ENCODE results near the gene LRRFIP1. TPM values are rescaled to one million over a fixed set of nuclear protein-coding genes. Genes with fewer than 3 reads are reported as not detected.

LRRFIP1 gene
- total RNA-seq, 1 experiment from 2014 or later, result 21.5 TPM

- no peak for DNase-seq (ENCODE audit: low spot score)
Observed at GRCh38 chr2:237616734-237617586, 10.4 kb upstream of the LRRFIP1 start.

- DNase-seq (ENCODE audit: low spot score), result no peak
Observed at GRCh38 chr2:237617587-237617982, 9.8 kb upstream of the LRRFIP1 start.

- DNase-seq (ENCODE audit: low spot score), result no peak
Observed at GRCh38 chr2:237618449-237618848, 8.9 kb upstream of the LRRFIP1 start.

GRCh38 chr2:237623428-237624403 is 3.7 kb upstream of the LRRFIP1 start:
- DNase-seq (ENCODE audit: low spot score), result no peak

GRCh38 chr2:237624565-237624964 is 2.8 kb upstream of the LRRFIP1 start:
- no peak for DNase-seq (ENCODE audit: low spot score)

GRCh38 chr2:237625216-237625705 is 2.1 kb upstream of the LRRFIP1 start:
- no peak for DNase-seq (ENCODE audit: low spot score)

GRCh38 chr2:237625777-237626176 is 1.6 kb upstream of the LRRFIP1 start:
- no peak for DNase-seq (ENCODE audit: low spot score)

- no peak for DNase-seq (ENCODE audit: low spot score)
Observed at GRCh38 chr2:237626813-237627440, 460 bp upstream of the LRRFIP1 start.

GRCh38 chr2:237628247-237629187 is 1.1 kb downstream of the LRRFIP1 start:
- DNase-seq (ENCODE audit: low spot score), result no peak

GRCh38 chr2:237629188-237629534 is 1.8 kb downstream of the LRRFIP1 start:
- DNase-seq (ENCODE audit: low spot score), result no peak

- DNase-seq (ENCODE audit: low spot score), result no peak
Observed at GRCh38 chr2:237629739-237630138, 2.4 kb downstream of the LRRFIP1 start.

- DNase-seq (ENCODE audit: low spot score), result no peak
Observed at GRCh38 chr2:237630216-237631000, 3.0 kb downstream of the LRRFIP1 start.

GRCh38 chr2:237631007-237631785 is 3.8 kb downstream of the LRRFIP1 start:
- DNase-seq (ENCODE audit: low spot score), result no peak

GRCh38 chr2:237631801-237632585 is 4.6 kb downstream of the LRRFIP1 start:
- no peak for DNase-seq (ENCODE audit: low spot score)

- DNase-seq (ENCODE audit: low spot score), result no peak
Observed at GRCh38 chr2:237633061-237633561, 5.7 kb downstream of the LRRFIP1 start.

GRCh38 chr2:237636578-237636977 is 9.2 kb downstream of the LRRFIP1 start:
- no peak for DNase-seq (ENCODE audit: low spot score)

- no peak for DNase-seq (ENCODE audit: low spot score)
Observed at GRCh38 chr2:237637429-237638135, 10.2 kb downstream of the LRRFIP1 start.

GRCh38 chr2:237638176-237638575 is 10.8 kb downstream of the LRRFIP1 start:
- DNase-seq (ENCODE audit: low spot score), result no peak
